Measurements from ENCODE around the gene ANO10. TPM values are rescaled to one million over a fixed set of nuclear protein-coding genes. Genes with fewer than 3 reads are reported as not detected.
A peak's percentile ranks its signal among the peaks of the same experiment; 100 is the strongest.

ANO10 gene
- total and polyA plus RNA-seq, 2 donors (not counting 3 experiments of a cell fraction or from before 2014, with no cell fraction given) = 28.4 to 45.8 TPM

DNA sequence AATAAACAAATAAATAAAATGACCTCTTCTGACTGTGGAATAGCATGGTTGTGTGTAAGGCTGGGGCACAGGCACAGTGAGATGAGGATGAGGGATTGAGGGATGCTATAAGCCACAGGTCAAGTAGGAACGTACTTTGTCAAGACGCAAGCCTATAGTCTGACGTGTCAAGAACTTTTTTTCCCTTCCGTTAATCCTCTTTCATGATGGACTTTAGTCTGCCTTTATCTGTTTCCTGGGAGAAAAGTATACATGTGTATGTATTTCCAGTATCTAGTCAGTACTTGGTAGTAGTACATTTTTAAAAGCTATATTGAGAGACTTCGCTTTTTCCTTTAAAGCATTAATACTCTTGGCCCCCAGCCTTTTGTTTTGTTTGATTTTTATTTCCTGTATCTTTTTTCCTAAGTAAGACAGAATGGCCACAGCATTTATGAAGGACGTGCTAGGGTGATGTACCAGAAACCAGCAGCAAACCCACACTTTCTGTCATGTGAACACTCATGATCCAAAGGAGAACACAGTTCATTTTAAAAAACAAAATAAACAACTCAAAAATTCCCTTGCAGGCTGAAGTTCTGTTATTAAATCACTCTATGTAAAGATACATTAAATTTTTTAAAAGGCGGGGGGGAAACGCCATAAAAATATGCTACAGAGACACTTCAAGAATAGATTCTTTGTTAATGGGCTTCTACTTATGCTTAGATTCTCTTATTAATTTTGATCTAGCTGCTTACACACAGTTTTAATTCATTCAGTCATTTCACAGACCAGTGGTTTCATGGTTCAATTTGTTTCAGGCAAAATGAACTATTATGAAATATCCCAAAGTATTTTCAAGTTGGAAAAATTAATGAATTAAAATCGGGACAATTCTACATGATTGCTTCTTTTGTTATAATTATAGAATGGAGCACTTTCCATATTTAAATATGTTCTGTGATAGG is 220.8 kb downstream of the ANO10 start:
- CTCF ChIA-PET = interaction anchor here (2.2 kb wide), 1 partner anchor 12 kb away, joined by 9 read pairs; no protein-coding TSS in a partner anchor
- TF ChIP-seq CTCF (IDR thresholded peaks at IDR 0.05; ENCODE audit: extremely low read depth in 1 of 2, insufficient read depth in 1 of 2, low read depth in 1 of 2, low read length in 2 of 2) (no peak), EZH2 (IDR thresholded peaks at IDR 0.05; ENCODE audit: borderline replicate concordance, low read depth, low read length, severe bottlenecking) (no peak), GATA2 (IDR thresholded peaks at IDR 0.05; ENCODE audit: insufficient read depth, insufficient read length, low read depth, low read length) (no peak), POLR2A (IDR thresholded peaks at IDR 0.05; ENCODE audit: low read depth, low read length) (no peak), FOS (IDR thresholded peaks at IDR 0.05; ENCODE audit: borderline replicate concordance, insufficient read depth, low read length) (no peak), MYC (IDR thresholded peaks at IDR 0.05; ENCODE audit: low read depth, low read length) (no peak)
- Histone ChIP-seq H3K4me2 (ENCODE audit: insufficient read depth, low read length) (no peak overlapping the region), H3K9me3 (replicated peaks; ENCODE audit: control insufficient read depth, insufficient read depth, low read length) (no peaks in the 10 kb centered on the region), H3K79me2 (ENCODE audit: control insufficient read depth, insufficient read depth, low read length) (no peaks in the 10 kb centered on the region), H3K9ac (replicated peaks; ENCODE audit: extremely low read depth, insufficient read depth, low read length) (no peak overlapping the region), H4K20me1 (replicated peaks; ENCODE audit: control insufficient read depth, extremely low read depth, insufficient read depth, low read length) (no peaks in the 10 kb centered on the region), H3K36me3 (ENCODE audit: control insufficient read depth in 2 of 2, extremely low read depth in 1 of 2, insufficient read depth in 2 of 2, low read length in 2 of 2) (no peaks in the 10 kb centered on the region), H3K9me1 (replicated peaks; ENCODE audit: control insufficient read depth, extremely low read depth, insufficient read depth, low read length) (no peaks in the 10 kb centered on the region), H3K4me1 (ENCODE audit: control insufficient read depth, extremely low read depth, insufficient read depth, low read length) (peaks cover 16% of the 10 kb centered on the region), H2AFZ (ENCODE audit: low read depth, low read length) (no peak overlapping the region), H3K27ac (ENCODE audit: insufficient read depth, low read depth, low read length) (no peak overlapping the region), H3K4me3 (replicated peaks in 1 of 3; ENCODE audit: insufficient read depth in 1 of 3, low read depth in 1 of 3, low read length in 3 of 3) (no peak overlapping the region), H3K27me3 (ENCODE audit: control insufficient read depth in 2 of 2, insufficient read depth in 2 of 2, low read length in 2 of 2) (no peaks in the 10 kb centered on the region)
- dilution Hi-C loops (cut with MboI; ENCODE audit: extremely low pct_ligation_motif_present, low sequenced_read_pairs) (no loop called here), intact Hi-C loops (cut with micrococcal nuclease) (no loop called here)
- POLR2A ChIA-PET = no interaction called here
- FAIRE-seq (peak; percentile 18), DNase-seq (ENCODE audit: low read depth, low spot score) (no peak)
- BruUV-seq (replicated peaks) = no TSS peak
